ENCODE data around the gene KRT5. TPM values are rescaled to one million over a fixed set of nuclear protein-coding genes. Genes with fewer than 3 reads are reported as not detected.

The KRT5 gene
- polyA plus RNA-seq, 3 donors: 0.04 TPM; not detected in 2

DNA sequence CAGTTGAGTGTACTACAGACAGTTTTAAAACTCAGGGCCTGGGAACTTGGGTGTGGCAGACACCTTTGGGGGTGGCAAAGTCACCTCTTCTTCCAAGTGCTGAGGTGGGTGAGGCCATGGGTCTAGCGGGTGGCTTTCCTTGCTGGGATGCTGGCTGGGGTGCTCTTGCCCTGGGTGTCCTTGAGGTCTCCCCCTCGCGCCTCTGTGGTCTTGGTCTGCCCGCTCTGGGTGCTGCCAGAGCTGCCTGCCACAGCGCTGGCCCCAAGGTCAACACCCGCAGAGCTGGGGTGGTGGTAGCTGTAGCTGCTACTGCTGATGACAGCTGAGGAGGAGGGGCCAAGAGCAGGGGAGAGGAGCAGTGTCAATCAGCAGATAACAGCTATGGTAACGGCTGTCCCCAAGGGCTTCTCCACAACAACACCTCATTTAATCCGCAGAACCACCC, 46.7 kb upstream of the KRT5 start:
- Histone ChIP-seq H3K27me3 (ENCODE audit: control insufficient read depth in 2 of 2, insufficient read depth in 2 of 2, low read length in 2 of 2) (peaks cover 2 to 4% of the 10 kb centered on the region in 2 donors), H3K79me2 (ENCODE audit: insufficient read depth, low read length) (no peaks in the 10 kb centered on the region), H3K4me3 (replicated peaks in 1 of 3; ENCODE audit: low read depth in 2 of 3, low read length in 3 of 3) (no peak overlapping the region), H3K4me2 (replicated peaks; ENCODE audit: extremely low read depth, low read length, poor library complexity, severe bottlenecking) (no peak overlapping the region), H2AFZ (ENCODE audit: insufficient read depth, low read depth, low read length, poor library complexity, severe bottlenecking) (no peak overlapping the region), H3K9ac (ENCODE audit: insufficient read depth, low read length, poor library complexity, severe bottlenecking) (no peak overlapping the region), H3K9me3 (replicated peaks in 1 of 2; ENCODE audit: control insufficient read depth in 1 of 2, insufficient read depth in 1 of 2, low read length in 2 of 2) (no peaks in the 10 kb centered on the region), H4K20me1 (ENCODE audit: insufficient read depth, low read length) (no peaks in the 10 kb centered on the region), H3K27ac (ENCODE audit: low read depth in 1 of 2, low read length in 2 of 2) (no peak overlapping the region), H3K4me1 (ENCODE audit: control insufficient read depth in 1 of 2, insufficient read depth in 2 of 2, low read length in 2 of 2) (no peaks in the 10 kb centered on the region), H3K36me3 (replicated peaks in 1 of 2; ENCODE audit: control insufficient read depth in 1 of 2, insufficient read depth in 2 of 2, low read length in 2 of 2) (no peaks in the 10 kb centered on the region)
- H3K9me3 Mint-ChIP-seq: no peaks in the 10 kb centered on the region
- no peak overlapping the region for H3K27ac Mint-ChIP-seq
- DNase-seq: no peak
- H3K4me3 Mint-ChIP-seq: no peak overlapping the region
- TF ChIP-seq, protein P1, sequence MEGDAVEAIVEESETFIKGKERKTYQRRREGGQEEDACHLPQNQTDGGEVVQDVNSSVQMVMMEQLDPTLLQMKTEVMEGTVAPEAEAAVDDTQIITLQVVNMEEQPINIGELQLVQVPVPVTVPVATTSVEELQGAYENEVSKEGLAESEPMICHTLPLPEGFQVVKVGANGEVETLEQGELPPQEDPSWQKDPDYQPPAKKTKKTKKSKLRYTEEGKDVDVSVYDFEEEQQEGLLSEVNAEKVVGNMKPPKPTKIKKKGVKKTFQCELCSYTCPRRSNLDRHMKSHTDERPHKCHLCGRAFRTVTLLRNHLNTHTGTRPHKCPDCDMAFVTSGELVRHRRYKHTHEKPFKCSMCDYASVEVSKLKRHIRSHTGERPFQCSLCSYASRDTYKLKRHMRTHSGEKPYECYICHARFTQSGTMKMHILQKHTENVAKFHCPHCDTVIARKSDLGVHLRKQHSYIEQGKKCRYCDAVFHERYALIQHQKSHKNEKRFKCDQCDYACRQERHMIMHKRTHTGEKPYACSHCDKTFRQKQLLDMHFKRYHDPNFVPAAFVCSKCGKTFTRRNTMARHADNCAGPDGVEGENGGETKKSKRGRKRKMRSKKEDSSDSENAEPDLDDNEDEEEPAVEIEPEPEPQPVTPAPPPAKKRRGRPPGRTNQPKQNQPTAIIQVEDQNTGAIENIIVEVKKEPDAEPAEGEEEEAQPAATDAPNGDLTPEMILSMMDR (IDR thresholded peaks at IDR 0.05): no peak
- no peaks in the 10 kb centered on the region for H3K36me3 Mint-ChIP-seq
- no peaks in the 10 kb centered on the region for H3K4me1 Mint-ChIP-seq
- WGBS (ENCODE audit: insufficient coverage): 79% methylated on average over 6 of the region's 8 CpGs
- H3K27me3 Mint-ChIP-seq (ENCODE audit: low read depth in 3 of 3): peaks cover 2 to 9% (median 7%) of the 10 kb centered on the region in 3 donors
- intact Hi-C loops (cut with micrococcal nuclease): no loop called here

DNA sequence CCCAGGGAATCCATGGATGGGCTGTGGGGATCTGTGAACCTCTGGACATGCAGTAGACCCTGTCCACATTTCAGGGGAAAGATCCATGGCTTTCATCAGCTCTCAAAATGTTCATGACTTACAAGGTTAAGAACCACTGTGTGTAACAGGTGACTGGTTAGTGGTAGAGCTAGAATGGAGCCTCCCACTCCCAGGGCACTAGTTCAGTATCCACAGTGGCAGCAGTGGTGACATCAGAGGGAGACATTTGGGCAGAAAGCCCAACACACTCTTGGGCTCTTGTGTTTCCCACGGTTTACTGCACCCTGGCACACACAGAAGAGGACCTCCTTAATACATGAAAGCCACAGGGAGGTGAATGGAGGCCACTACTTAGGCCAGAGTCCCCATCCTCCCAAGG, 44.4 kb upstream of the KRT5 start:
- Histone ChIP-seq H4K20me1 (ENCODE audit: insufficient read depth, low read length) (no peaks in the 10 kb centered on the region), H2AFZ (ENCODE audit: insufficient read depth, low read depth, low read length, poor library complexity, severe bottlenecking) (no peak overlapping the region), H3K79me2 (ENCODE audit: insufficient read depth, low read length) (no peaks in the 10 kb centered on the region), H3K27ac (ENCODE audit: low read depth in 1 of 2, low read length in 2 of 2) (no peak overlapping the region), H3K4me3 (replicated peaks in 1 of 3; ENCODE audit: low read depth in 2 of 3, low read length in 3 of 3) (no peak overlapping the region), H3K9ac (ENCODE audit: insufficient read depth, low read length, poor library complexity, severe bottlenecking) (no peak overlapping the region), H3K36me3 (replicated peaks in 1 of 2; ENCODE audit: control insufficient read depth in 1 of 2, insufficient read depth in 2 of 2, low read length in 2 of 2) (no peaks in the 10 kb centered on the region), H3K27me3 (ENCODE audit: control insufficient read depth in 2 of 2, insufficient read depth in 2 of 2, low read length in 2 of 2) (peaks cover 2 to 4% of the 10 kb centered on the region in 2 donors), H3K4me1 (ENCODE audit: control insufficient read depth in 1 of 2, insufficient read depth in 2 of 2, low read length in 2 of 2) (no peaks in the 10 kb centered on the region), H3K9me3 (replicated peaks in 1 of 2; ENCODE audit: control insufficient read depth in 1 of 2, insufficient read depth in 1 of 2, low read length in 2 of 2) (no peaks in the 10 kb centered on the region), H3K4me2 (replicated peaks; ENCODE audit: extremely low read depth, low read length, poor library complexity, severe bottlenecking) (no peak overlapping the region)
- Mint-ChIP-seq H3K4me3 (no peak overlapping the region), H3K9me3 (no peaks in the 10 kb centered on the region), H3K36me3 (no peaks in the 10 kb centered on the region), H3K4me1 (no peaks in the 10 kb centered on the region), H3K27ac (no peak overlapping the region), H3K27me3 (ENCODE audit: low read depth in 3 of 3) (peaks cover 2 to 15% (median 12%) of the 10 kb centered on the region in 3 donors)
- TF ChIP-seq, protein P1 (IDR thresholded peaks at IDR 0.05): no peak
- WGBS (ENCODE audit: insufficient coverage): 100% methylated on average over 1 of the region's 1 CpG
- intact Hi-C loops (cut with micrococcal nuclease): no loop called here
- DNase-seq: no peak

All from CD14-positive monocyte (primary cell).